HepG2 (cell line): ENCODE results near the gene KIF22. TPM values are rescaled to one million over a fixed set of nuclear protein-coding genes. Genes with fewer than 3 reads are reported as not detected.

Experiments
- CCAR2 ChIP-seq: fragments of 200-400 bp; formaldehyde crosslinking; optimal IDR thresholded peaks from 2 replicates; pipeline ENCODE3; 2018; ENCODE audit warnings: low read depth, mild to moderate bottlenecking, low read length, moderate library complexity
- EHMT2 ChIP-seq: fragments of 200-600 bp; sonication (generic); IDR thresholded peaks from 2 replicates; pipeline ENCODE4 v1.7.0; 2017; ENCODE audit warnings: antibody characterized with exemption, low read depth, low read length, borderline replicate concordance
- ETV6 ChIP-seq: sonication (generic); formaldehyde crosslinking; conservative IDR thresholded peaks from 2 replicates; pipeline ENCODE4 v1.4.0; 2020; ENCODE audit warnings: missing genetic modification reagents
- FOSL1 ChIP-seq: sonication (generic); formaldehyde crosslinking; IDR thresholded peaks from 2 replicates; pipeline ENCODE4 v1.9.0; 2021; ENCODE audit warnings: missing genetic modification reagents, borderline replicate concordance
- FUBP1 ChIP-seq: sonication (generic); formaldehyde crosslinking; IDR thresholded peaks from 2 replicates; pipeline ENCODE4 v1.5.1; 2020; ENCODE audit warnings: missing genetic modification reagents, mild to moderate bottlenecking, borderline replicate concordance
- MAZ ChIP-seq, 2 experiments: sonication (generic) in 1 of 2; formaldehyde crosslinking in 1 of 2; IDR thresholded peaks; 2 replicates each; pipeline versions ENCODE4 v1.5.0 to v1.6.1; 2012 to 2020; ENCODE audit warnings: low read depth in 2 of 2, mild to moderate bottlenecking in 2 of 2, borderline replicate concordance in 1 of 2, improper control_type of control experiment in 1 of 2, low read length in 1 of 2, missing genetic modification reagents in 1 of 2, moderate library complexity in 1 of 2
- MTF1 ChIP-seq: sonication (generic); formaldehyde crosslinking; IDR thresholded peaks from 2 replicates; pipeline ENCODE4 v1.5.0; 2020; ENCODE audit warnings: missing genetic modification reagents
- NCOA2 ChIP-seq: sonication (generic); formaldehyde crosslinking; IDR thresholded peaks from 2 replicates; pipeline ENCODE4 v1.8.0; 2022; ENCODE audit warnings: inconsistent platforms
- PHF21A ChIP-seq: sonication (generic); formaldehyde crosslinking; IDR thresholded peaks from 2 replicates; pipeline ENCODE4 v1.5.0; 2020; ENCODE audit warnings: mild to moderate bottlenecking, missing genetic modification reagents
- PRDM10 ChIP-seq: sonication (generic); formaldehyde crosslinking; IDR thresholded peaks from 2 replicates; pipeline ENCODE4 v1.4.0; 2020; ENCODE audit warnings: low read depth, missing genetic modification reagents
- SP2 ChIP-seq: sonication (generic); formaldehyde crosslinking; IDR thresholded peaks from 2 replicates; pipeline ENCODE4 v1.5.1; 2020; ENCODE audit warnings: mild to moderate bottlenecking, missing genetic modification reagents
- SP5 ChIP-seq: IDR thresholded peaks from 2 replicates; pipeline ENCODE4 v1.6.1; 2016; ENCODE audit warnings: low read depth, borderline replicate concordance
- TEAD2 ChIP-seq: sonication (generic); formaldehyde crosslinking; IDR thresholded peaks from 2 replicates; pipeline ENCODE4 v1.9.0; 2021; ENCODE audit warnings: missing genetic modification reagents
- THAP7 ChIP-seq: sonication (generic); formaldehyde crosslinking; IDR thresholded peaks from 2 replicates; pipeline ENCODE4 v1.8.1; 2023; ENCODE audit warnings: mild to moderate bottlenecking, missing genetic modification reagents
- ZBTB38 ChIP-seq: sonication (generic); formaldehyde crosslinking; IDR thresholded peaks from 2 replicates; pipeline ENCODE4 v1.5.1; 2020; ENCODE audit warnings: mild to moderate bottlenecking, missing genetic modification reagents
- ZNF577 ChIP-seq: sonication (generic); formaldehyde crosslinking; IDR thresholded peaks from 2 replicates; pipeline ENCODE4 v1.4.0; 2020; ENCODE audit warnings: mild to moderate bottlenecking, low read depth, missing genetic modification reagents, borderline replicate concordance
- ZNF768 ChIP-seq: sonication (generic); formaldehyde crosslinking; IDR thresholded peaks from 2 replicates; pipeline ENCODE4 v1.4.0; 2020; ENCODE audit warnings: missing genetic modification reagents
- ZNF773 ChIP-seq: sonication (generic); formaldehyde crosslinking; IDR thresholded peaks from 2 replicates; pipeline ENCODE4 v1.4.0; 2020; ENCODE audit warnings: missing genetic modification reagents, borderline replicate concordance
- polyA plus RNA-seq, 8 experiments: library from polyadenylated mRNA; depleted of rRNA in 3 of 8; stranded (reverse) in 7 of 8; unstranded in 1 of 8; fragments of >200 nt; fragmentation: Illumina TruSeq in 4 of 8; extraction: Trizol in 4 of 8; gene quantifications; 2 replicates each; pipeline versions ENCODE4 v1.2.1 to v1.2.3, GENCODE V29; 2011 to 2016; ENCODE audit warnings: low read depth in 4 of 8, missing spikeins in 1 of 8, mixed read lengths in 1 of 8; ENCODE audit not compliant: insufficient read depth in 1 of 8
- total RNA-seq, 5 experiments: library from RNA; depleted of rRNA; stranded (reverse); fragments of >200 nt; fragmentation: Illumina TruSeq; extraction: Trizol; gene quantifications; 2 replicates each; pipeline ENCODE4 v1.2.3, GENCODE V29; 2016; ENCODE audit warnings: low read depth in 1 of 5
- TF ChIP-seq, protein P1 (sequence below): sonication (generic); formaldehyde crosslinking; IDR thresholded peaks from 2 replicates; pipeline ENCODE4 v1.9.0; 2021; ENCODE audit warnings: missing genetic modification reagents, borderline replicate concordance
- TF ChIP-seq, protein P2 (sequence below): sonication (generic); formaldehyde crosslinking; IDR thresholded peaks from 2 replicates; pipeline ENCODE4 v1.8.0; 2022; ENCODE audit warnings: mild to moderate bottlenecking, missing genetic modification reagents; ENCODE audit not compliant: insufficient replicate concordance

Gene KIF22
- total and polyA plus RNA-seq, 2 of the 13 experiments (the other 11 are each of a cell fraction or from before 2014, with no cell fraction given) = 95.8 to 118 TPM

DNA sequence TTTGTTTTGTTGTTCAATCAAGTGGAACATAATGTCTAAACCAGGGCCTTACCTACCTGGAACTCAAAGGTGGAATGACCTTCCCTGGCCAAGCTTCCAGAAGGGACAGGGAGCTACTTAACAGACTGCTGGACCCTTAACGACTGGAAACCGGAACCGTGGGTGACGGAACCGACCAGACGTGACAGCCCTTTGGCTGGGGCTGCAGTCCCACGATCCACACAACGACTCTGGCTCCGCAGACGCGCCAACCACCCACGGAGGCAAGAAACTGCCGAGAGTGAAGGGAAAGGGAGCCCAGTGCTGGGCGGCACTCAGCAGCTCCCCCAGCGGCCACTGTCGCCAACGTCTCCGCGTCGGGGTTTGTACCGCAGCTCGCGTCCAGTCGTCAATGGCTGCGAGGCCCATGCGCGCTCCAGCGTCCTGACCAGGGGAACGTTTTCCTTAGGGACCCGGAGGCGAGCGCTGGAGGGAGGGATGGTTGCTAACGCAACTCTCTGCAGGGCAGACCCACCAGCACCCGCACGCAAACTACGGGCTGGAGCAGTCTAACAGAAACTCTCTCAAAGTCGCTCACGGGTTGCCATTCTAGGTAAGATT, 5.5 kb upstream of the KIF22 start (continued):
- TF ChIP-seq THAP7 (CRISPR knock-in tag) = no peak
- 0 out of 2 replicates have a peak, but pooled peaks have one; percentile 43 for TF ChIP-seq PRDM10
- TF ChIP-seq FUBP1 (CRISPR knock-in tag) = 0 out of 2 replicates have a peak, but pooled peaks have one; percentile 43
- no peak for TF ChIP-seq MTF1 (CRISPR knock-in tag)
- no peak for TF ChIP-seq ZNF577 (CRISPR knock-in tag)
- TF ChIP-seq FOSL1 = no peak
- peak; percentile 80 for TF ChIP-seq ZNF768 (CRISPR knock-in tag)
- no peak for TF ChIP-seq CCAR2
- TF ChIP-seq, protein P1, sequence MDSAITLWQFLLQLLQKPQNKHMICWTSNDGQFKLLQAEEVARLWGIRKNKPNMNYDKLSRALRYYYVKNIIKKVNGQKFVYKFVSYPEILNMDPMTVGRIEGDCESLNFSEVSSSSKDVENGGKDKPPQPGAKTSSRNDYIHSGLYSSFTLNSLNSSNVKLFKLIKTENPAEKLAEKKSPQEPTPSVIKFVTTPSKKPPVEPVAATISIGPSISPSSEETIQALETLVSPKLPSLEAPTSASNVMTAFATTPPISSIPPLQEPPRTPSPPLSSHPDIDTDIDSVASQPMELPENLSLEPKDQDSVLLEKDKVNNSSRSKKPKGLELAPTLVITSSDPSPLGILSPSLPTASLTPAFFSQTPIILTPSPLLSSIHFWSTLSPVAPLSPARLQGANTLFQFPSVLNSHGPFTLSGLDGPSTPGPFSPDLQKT = no peak
- TF ChIP-seq EHMT2 = no peak
- no peak; the same call in 1 of the 2 replicates for TF ChIP-seq MAZ (IDR thresholded peaks at IDR 0.05; ENCODE audit: borderline replicate concordance, low read depth, low read length)
- TF ChIP-seq MAZ (CRISPR knock-in tag; IDR thresholded peaks at IDR 0.05; ENCODE audit: low read depth) = peak; percentile 84
- peak; percentile 42; the same call in 1 of the 2 replicates for TF ChIP-seq NCOA2 (CRISPR knock-in tag)
- no peak for TF ChIP-seq ZNF773 (CRISPR knock-in tag)
- TF ChIP-seq PHF21A (CRISPR knock-in tag) = no peak; the same call in 1 of the 2 replicates
- TF ChIP-seq ETV6 = peak; percentile 45; the same call in 1 of the 2 replicates
- no peak for TF ChIP-seq SP2 (CRISPR knock-in tag)
- 0 out of 2 replicates have a peak, but pooled peaks have one; percentile 16 for TF ChIP-seq SP5 (CRISPR knock-in tag)
- TF ChIP-seq, protein P2, sequence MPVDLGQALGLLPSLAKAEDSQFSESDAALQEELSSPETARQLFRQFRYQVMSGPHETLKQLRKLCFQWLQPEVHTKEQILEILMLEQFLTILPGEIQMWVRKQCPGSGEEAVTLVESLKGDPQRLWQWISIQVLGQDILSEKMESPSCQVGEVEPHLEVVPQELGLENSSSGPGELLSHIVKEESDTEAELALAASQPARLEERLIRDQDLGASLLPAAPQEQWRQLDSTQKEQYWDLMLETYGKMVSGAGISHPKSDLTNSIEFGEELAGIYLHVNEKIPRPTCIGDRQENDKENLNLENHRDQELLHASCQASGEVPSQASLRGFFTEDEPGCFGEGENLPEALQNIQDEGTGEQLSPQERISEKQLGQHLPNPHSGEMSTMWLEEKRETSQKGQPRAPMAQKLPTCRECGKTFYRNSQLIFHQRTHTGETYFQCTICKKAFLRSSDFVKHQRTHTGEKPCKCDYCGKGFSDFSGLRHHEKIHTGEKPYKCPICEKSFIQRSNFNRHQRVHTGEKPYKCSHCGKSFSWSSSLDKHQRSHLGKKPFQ (CRISPR knock-in tag) = no peak
- no peak for TF ChIP-seq TEAD2 (CRISPR knock-in tag)
- TF ChIP-seq ZBTB38 (CRISPR knock-in tag) = peak; percentile 99
